Activated CD4-positive, alpha-beta memory T cell treated with anti-CD3 and anti-CD28 coated beads for 36 hours (primary cell): ENCODE results near the gene CDK17. TPM values are rescaled to one million over a fixed set of nuclear protein-coding genes. Genes with fewer than 3 reads are reported as not detected.
A peak's percentile ranks its signal among the peaks of the same experiment; 100 is the strongest.

Experiments used
- CTCF ChIA-PET: fragments of 350-600 bp; sonication (Branson Sonifier 250); formaldehyde crosslinking; loops from one replicate; lab custom pipeline; 2021; ENCODE audit warnings: antibody characterized with exemption, inconsistent platforms; lab: Charles Lee
- POLR2A ChIA-PET: fragments of 350-600 bp; sonication (Branson Sonifier 250); formaldehyde crosslinking; loops from one replicate; lab custom pipeline; 2021; ENCODE audit warnings: antibody characterized with exemption; lab: Charles Lee
- DNase-seq: peaks from one replicate; pipeline ENCODE4 v3.0.0-alpha.2; 2020
- H3K27ac Mint-ChIP-seq: one replicate; pipeline ENCODE4 v1.8.0; 2021; ENCODE audit warnings: mixed read lengths
- H3K27me3 Mint-ChIP-seq: one replicate; pipeline ENCODE4 v1.8.0; 2021; ENCODE audit warnings: mixed read lengths
- H3K36me3 Mint-ChIP-seq: one replicate; pipeline ENCODE4 v1.8.0; 2021; ENCODE audit warnings: mixed read lengths
- H3K4me1 Mint-ChIP-seq: one replicate; pipeline ENCODE4 v1.8.0; 2021; ENCODE audit warnings: low read depth, mixed read lengths
- H3K4me3 Mint-ChIP-seq: one replicate; pipeline ENCODE4 v1.8.0; 2021; ENCODE audit warnings: mild to moderate bottlenecking, mixed read lengths
- H3K9me3 Mint-ChIP-seq: one replicate; pipeline ENCODE4 v1.8.0; 2021; ENCODE audit warnings: mixed read lengths
- intact Hi-C: fragments of 100-400 bp; cut with micrococcal nuclease; formaldehyde crosslinking; loops from one replicate; pipeline ENCODE4 v1.15.1; 2023
- total RNA-seq, 2 experiments: library from RNA; stranded (reverse); gene quantifications; one replicate each; pipeline ENCODE4 v1.2.3, GENCODE V29; 2021

Gene CDK17
- total RNA-seq, 2 experiments from 2014 or later: 34.5 to 35.7 TPM

- POLR2A ChIA-PET: interaction anchor here (0.7 kb wide), 1 partner anchor 83 kb away, joined by 3 read pairs; no protein-coding TSS in a partner anchor
- no peak overlapping the region for H3K4me3 Mint-ChIP-seq
These were observed 85.5 kb downstream of the CDK17 start for GRCh38 chr12:96314723-96315122.

GRCh38 chr12:96313606-96314005, 86.6 kb downstream of the CDK17 start:
- CTCF ChIA-PET: no interaction called here
- Mint-ChIP-seq H3K4me3 (no peak overlapping the region), H3K9me3 (peaks cover 2% of the 10 kb centered on the region), H3K36me3 (peaks cover 11% of the 10 kb centered on the region), H3K27ac (no peak overlapping the region), H3K4me1 (peaks cover 23% of the 10 kb centered on the region), H3K27me3 (no peaks in the 10 kb centered on the region)
- DNase-seq: no peak
- POLR2A ChIA-PET: no interaction called here
- intact Hi-C loops: no loop called here

More at GRCh38 chr12:96314723-96315122, 85.5 kb downstream of the CDK17 start:
- CTCF ChIA-PET: no interaction called here
- peaks cover 8% of the 10 kb centered on the region for H3K36me3 Mint-ChIP-seq
- H3K27ac Mint-ChIP-seq: no peak overlapping the region
- intact Hi-C loops: no loop called here
- H3K4me1 Mint-ChIP-seq: peaks cover 20% of the 10 kb centered on the region
- H3K9me3 Mint-ChIP-seq: peaks cover 2% of the 10 kb centered on the region
- H3K27me3 Mint-ChIP-seq: no peaks in the 10 kb centered on the region
- no peak for DNase-seq

- Mint-ChIP-seq H3K9me3 (no peaks in the 10 kb centered on the region), H3K27me3 (no peaks in the 10 kb centered on the region), H3K4me1 (peaks cover 26% of the 10 kb centered on the region), H3K36me3 (peaks cover 9% of the 10 kb centered on the region), H3K27ac (no peak overlapping the region), H3K4me3 (no peak overlapping the region)
- POLR2A ChIA-PET: no interaction called here
- CTCF ChIA-PET: interaction anchor here (1.5 kb wide), 1 partner anchor 89 kb away, joined by 4 read pairs; the partner anchor contains the start of gene CDK17
- intact Hi-C loops: no loop called here
- no peak for DNase-seq
These were observed 89.0 kb downstream of the CDK17 start for GRCh38 chr12:96311191-96311590.

- ChIA-PET POLR2A (no interaction called here), CTCF (interaction anchor here (1.0 to 1.5 kb wide), 2 partner anchors 90 to 248 kb away, joined by 3 to 4 read pairs; partner anchors contain the start of gene CDK17)
- peaks cover 22% of the 10 kb centered on the region for H3K4me1 Mint-ChIP-seq
- no peak for DNase-seq
- no peaks in the 10 kb centered on the region for H3K9me3 Mint-ChIP-seq
- H3K27ac Mint-ChIP-seq: no peak overlapping the region
- H3K27me3 Mint-ChIP-seq: no peaks in the 10 kb centered on the region
- no peak overlapping the region for H3K4me3 Mint-ChIP-seq
- peaks cover 6% of the 10 kb centered on the region for H3K36me3 Mint-ChIP-seq
- intact Hi-C loops: no loop called here
These were observed 90.2 kb downstream of the CDK17 start for GRCh38 chr12:96310067-96310466.

- peaks cover 6% of the 10 kb centered on the region for H3K36me3 Mint-ChIP-seq
- no peak overlapping the region for H3K4me3 Mint-ChIP-seq
- intact Hi-C loops: no loop called here
- no peaks in the 10 kb centered on the region for H3K27me3 Mint-ChIP-seq
- no peaks in the 10 kb centered on the region for H3K9me3 Mint-ChIP-seq
- CTCF ChIA-PET: no interaction called here
- POLR2A ChIA-PET: no interaction called here
- H3K4me1 Mint-ChIP-seq: peaks cover 19% of the 10 kb centered on the region
- H3K27ac Mint-ChIP-seq: no peak overlapping the region
- DNase-seq: no peak
These were observed 91.4 kb downstream of the CDK17 start for GRCh38 chr12:96308881-96309280.

- Mint-ChIP-seq H3K27ac (no peak overlapping the region), H3K4me3 (no peak overlapping the region), H3K4me1 (peaks cover 18% of the 10 kb centered on the region), H3K36me3 (peaks cover 4% of the 10 kb centered on the region), H3K27me3 (no peaks in the 10 kb centered on the region), H3K9me3 (no peaks in the 10 kb centered on the region)
- POLR2A ChIA-PET: no interaction called here
- intact Hi-C loops: no loop called here
- no peak for DNase-seq
- CTCF ChIA-PET: no interaction called here
These were observed 94.6 kb downstream of the CDK17 start for GRCh38 chr12:96305665-96306064.

GRCh38 chr12:96303653-96304052, 96.6 kb downstream of the CDK17 start:
- Mint-ChIP-seq H3K9me3 (no peaks in the 10 kb centered on the region), H3K4me3 (no peak overlapping the region), H3K36me3 (peaks cover 9% of the 10 kb centered on the region), H3K27me3 (no peaks in the 10 kb centered on the region), H3K27ac (no peak overlapping the region), H3K4me1 (peaks cover 18% of the 10 kb centered on the region)
- POLR2A ChIA-PET: no interaction called here
- CTCF ChIA-PET: interaction anchor here (0.8 kb wide), 1 partner anchor 37 kb away, joined by 3 read pairs; no protein-coding TSS in a partner anchor
- no peak for DNase-seq
- intact Hi-C loops: no loop called here

- intact Hi-C loops: no loop called here
- no peak overlapping the region for H3K27ac Mint-ChIP-seq
- CTCF ChIA-PET: interaction anchor here (0.8 kb wide), 1 partner anchor 36 kb away, joined by 3 read pairs; no protein-coding TSS in a partner anchor
- no peaks in the 10 kb centered on the region for H3K9me3 Mint-ChIP-seq
- peaks cover 18% of the 10 kb centered on the region for H3K4me1 Mint-ChIP-seq
- no peaks in the 10 kb centered on the region for H3K27me3 Mint-ChIP-seq
- no peak overlapping the region for H3K4me3 Mint-ChIP-seq
- POLR2A ChIA-PET: no interaction called here
- DNase-seq: no peak
- H3K36me3 Mint-ChIP-seq: peaks cover 10% of the 10 kb centered on the region
These were observed 97.4 kb downstream of the CDK17 start for GRCh38 chr12:96302687-96303310.

GRCh38 chr12:96301732-96302131, 98.5 kb downstream of the CDK17 start:
- H3K36me3 Mint-ChIP-seq: peaks cover 12% of the 10 kb centered on the region
- no peak overlapping the region for H3K4me3 Mint-ChIP-seq
- ChIA-PET POLR2A (no interaction called here), CTCF (no interaction called here)
- no peak for DNase-seq
- H3K9me3 Mint-ChIP-seq: no peaks in the 10 kb centered on the region
- intact Hi-C loops: no loop called here
- H3K4me1 Mint-ChIP-seq: peaks cover 15% of the 10 kb centered on the region
- H3K27me3 Mint-ChIP-seq: no peaks in the 10 kb centered on the region
- no peak overlapping the region for H3K27ac Mint-ChIP-seq

- Mint-ChIP-seq H3K4me1 (peaks cover 25% of the 10 kb centered on the region), H3K27ac (no peak overlapping the region), H3K27me3 (no peaks in the 10 kb centered on the region), H3K4me3 (no peak overlapping the region), H3K36me3 (peaks cover 14% of the 10 kb centered on the region), H3K9me3 (no peaks in the 10 kb centered on the region)
- CTCF ChIA-PET: interaction anchor here (0.8 kb wide), 1 partner anchor 49 kb away, joined by 3 read pairs; no protein-coding TSS in a partner anchor
- DNase-seq: no peak
- intact Hi-C loops: no loop called here
- POLR2A ChIA-PET: no interaction called here
These were observed 100.2 kb downstream of the CDK17 start for GRCh38 chr12:96300064-96300463.

GRCh38 chr12:96297504-96297903, 102.7 kb downstream of the CDK17 start:
- H3K9me3 Mint-ChIP-seq: no peaks in the 10 kb centered on the region
- peaks cover 24% of the 10 kb centered on the region for H3K36me3 Mint-ChIP-seq
- no peaks in the 10 kb centered on the region for H3K27me3 Mint-ChIP-seq
- H3K4me1 Mint-ChIP-seq: peaks cover 28% of the 10 kb centered on the region
- ChIA-PET CTCF (no interaction called here), POLR2A (no interaction called here)
- no peak overlapping the region for H3K4me3 Mint-ChIP-seq
- intact Hi-C loops: loop anchor here (10.0 kb wide), 1 partner anchor 97 kb away; no protein-coding TSS in a partner anchor
- H3K27ac Mint-ChIP-seq: no peak overlapping the region
- DNase-seq: no peak

GRCh38 chr12:96295532-96296160, 104.6 kb downstream of the CDK17 start:
- CTCF ChIA-PET: no interaction called here
- Mint-ChIP-seq H3K9me3 (no peaks in the 10 kb centered on the region), H3K36me3 (peaks cover 27% of the 10 kb centered on the region), H3K27me3 (no peaks in the 10 kb centered on the region), H3K4me1 (peaks cover 24% of the 10 kb centered on the region), H3K4me3 (no peak overlapping the region), H3K27ac (peak overlapping the region; percentile 3)
- no peak for DNase-seq
- POLR2A ChIA-PET: interaction anchor here (1.1 kb wide), 1 partner anchor 104 kb away, joined by 4 read pairs; the partner anchor contains the start of gene CDK17
- intact Hi-C loops: loop anchor here (10.0 kb wide), 1 partner anchor 99 kb away; no protein-coding TSS in a partner anchor
